ENCODE measurements around the gene PDE6C. TPM values are rescaled to one million over a fixed set of nuclear protein-coding genes. Genes with fewer than 3 reads are reported as not detected.
A peak's percentile ranks its signal among the peaks of the same experiment; 100 is the strongest.

PDE6C gene
- total RNA-seq, 1 donor from 2014 or later: not detected

DNA sequence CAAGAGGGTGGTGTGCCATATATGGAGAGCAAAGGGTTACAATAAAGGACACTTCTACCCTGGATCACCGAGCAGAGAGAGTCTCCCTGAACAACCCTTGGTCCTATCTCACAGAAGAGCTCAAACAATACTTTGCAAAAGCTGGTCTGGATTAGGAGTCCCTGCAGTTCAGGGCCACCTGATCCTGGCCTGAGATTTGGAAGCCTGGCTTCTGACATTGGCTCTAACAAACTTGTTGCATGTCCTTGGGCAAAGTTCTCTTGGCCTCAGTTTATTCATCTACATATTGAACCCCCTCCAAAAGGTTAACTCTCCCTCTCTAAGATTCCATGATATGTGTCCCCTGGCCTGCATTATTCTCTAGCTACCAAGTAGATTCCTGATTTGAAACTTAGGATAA lies 13.0 kb upstream of the PDE6C start:
- DNase-seq (ENCODE audit: extremely low spot score, unreplicated experiment): no peak
- no peaks in the 10 kb centered on the region for H3K36me3 Mint-ChIP-seq
- H3K9me3 Mint-ChIP-seq: no peaks in the 10 kb centered on the region
- TF ChIP-seq, protein P1, sequence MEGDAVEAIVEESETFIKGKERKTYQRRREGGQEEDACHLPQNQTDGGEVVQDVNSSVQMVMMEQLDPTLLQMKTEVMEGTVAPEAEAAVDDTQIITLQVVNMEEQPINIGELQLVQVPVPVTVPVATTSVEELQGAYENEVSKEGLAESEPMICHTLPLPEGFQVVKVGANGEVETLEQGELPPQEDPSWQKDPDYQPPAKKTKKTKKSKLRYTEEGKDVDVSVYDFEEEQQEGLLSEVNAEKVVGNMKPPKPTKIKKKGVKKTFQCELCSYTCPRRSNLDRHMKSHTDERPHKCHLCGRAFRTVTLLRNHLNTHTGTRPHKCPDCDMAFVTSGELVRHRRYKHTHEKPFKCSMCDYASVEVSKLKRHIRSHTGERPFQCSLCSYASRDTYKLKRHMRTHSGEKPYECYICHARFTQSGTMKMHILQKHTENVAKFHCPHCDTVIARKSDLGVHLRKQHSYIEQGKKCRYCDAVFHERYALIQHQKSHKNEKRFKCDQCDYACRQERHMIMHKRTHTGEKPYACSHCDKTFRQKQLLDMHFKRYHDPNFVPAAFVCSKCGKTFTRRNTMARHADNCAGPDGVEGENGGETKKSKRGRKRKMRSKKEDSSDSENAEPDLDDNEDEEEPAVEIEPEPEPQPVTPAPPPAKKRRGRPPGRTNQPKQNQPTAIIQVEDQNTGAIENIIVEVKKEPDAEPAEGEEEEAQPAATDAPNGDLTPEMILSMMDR (conservative IDR thresholded peaks at IDR 0.05): no peak
- H3K4me3 Mint-ChIP-seq: no peak overlapping the region
- H3K27ac Mint-ChIP-seq: no peak overlapping the region
- peaks cover 64% of the 10 kb centered on the region for H3K27me3 Mint-ChIP-seq
- peaks cover 5% of the 10 kb centered on the region for H3K4me1 Mint-ChIP-seq (ENCODE audit: unreplicated experiment)

- H3K27me3 Mint-ChIP-seq: peaks cover 68% of the 10 kb centered on the region
- DNase-seq (ENCODE audit: extremely low spot score, unreplicated experiment): no peak
Measured at GRCh38 chr10:93599778-93600177, 12.6 kb upstream of the PDE6C start.

GRCh38 chr10:93600446-93601145 lies 11.7 kb upstream of the PDE6C start:
- no peaks in the 10 kb centered on the region for H3K9me3 Mint-ChIP-seq
- peak overlapping the region; percentile 84 for H3K4me3 Mint-ChIP-seq
- H3K27ac Mint-ChIP-seq: no peak overlapping the region
- peaks cover 66% of the 10 kb centered on the region for H3K27me3 Mint-ChIP-seq
- peaks cover 10% of the 10 kb centered on the region for H3K4me1 Mint-ChIP-seq (ENCODE audit: unreplicated experiment)
- no peaks in the 10 kb centered on the region for H3K36me3 Mint-ChIP-seq
- TF ChIP-seq, protein P1 (conservative IDR thresholded peaks at IDR 0.05): no peak
- DNase-seq (ENCODE audit: extremely low spot score, unreplicated experiment): no peak

More at GRCh38 chr10:93599778-93600177, 12.6 kb upstream of the PDE6C start:
- H3K9me3 Mint-ChIP-seq: no peaks in the 10 kb centered on the region
- peaks cover 10% of the 10 kb centered on the region for H3K4me1 Mint-ChIP-seq (ENCODE audit: unreplicated experiment)
- TF ChIP-seq, protein P1 (conservative IDR thresholded peaks at IDR 0.05): no peak
- H3K36me3 Mint-ChIP-seq: no peaks in the 10 kb centered on the region
- no peak overlapping the region for H3K27ac Mint-ChIP-seq
- peak overlapping the region; percentile 84 for H3K4me3 Mint-ChIP-seq

- Mint-ChIP-seq H3K4me1 (ENCODE audit: unreplicated experiment) (peaks cover 10% of the 10 kb centered on the region), H3K27me3 (peaks cover 72% of the 10 kb centered on the region), H3K9me3 (no peaks in the 10 kb centered on the region), H3K4me3 (peak within 1 kb of the TSS; percentile 84), H3K36me3 (no peaks in the 10 kb centered on the region), H3K27ac (no peak within 1 kb of the TSS)
- DNase-seq (ENCODE audit: extremely low spot score, unreplicated experiment): no peak
- TF ChIP-seq, protein P1 (conservative IDR thresholded peaks at IDR 0.05): no peak
Measured at GRCh38 chr10:93601146-93601773, 11.1 kb upstream of the PDE6C start, which contains the start of gene RBP4. RBP4 (minus strand) TSS chr10:93601235; CDS start chr10:93601028, 207 bp downstream.

DNA sequence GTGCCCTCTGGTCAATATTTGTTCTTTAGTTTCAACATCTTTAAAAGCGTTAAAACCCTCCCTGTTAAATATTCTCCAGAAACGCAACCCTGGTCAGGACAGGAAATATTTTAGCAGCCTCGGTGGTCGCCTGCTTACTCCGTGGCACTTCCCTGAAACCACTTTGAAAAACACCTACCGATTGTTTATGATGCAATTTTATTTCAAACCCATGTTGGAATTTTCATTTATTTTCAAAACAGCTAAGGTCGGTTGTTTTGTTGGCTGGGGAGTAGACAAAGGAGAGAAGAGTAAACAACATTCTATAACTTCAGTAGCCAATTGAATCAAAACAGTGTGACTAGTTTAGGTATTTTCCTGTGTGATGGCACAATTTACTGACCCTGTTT lies 10.6 kb upstream of the PDE6C start:
- no peaks in the 10 kb centered on the region for H3K36me3 Mint-ChIP-seq
- H3K4me3 Mint-ChIP-seq: peak overlapping the region; percentile 76
- peaks cover 77% of the 10 kb centered on the region for H3K27me3 Mint-ChIP-seq
- DNase-seq (ENCODE audit: extremely low spot score, unreplicated experiment): no peak
- H3K27ac Mint-ChIP-seq: no peak overlapping the region
- H3K4me1 Mint-ChIP-seq (ENCODE audit: unreplicated experiment): peaks cover 10% of the 10 kb centered on the region
- TF ChIP-seq, protein P1 (conservative IDR thresholded peaks at IDR 0.05): no peak
- no peaks in the 10 kb centered on the region for H3K9me3 Mint-ChIP-seq
